Left lung (tissue), 10 donors: Measurements from ENCODE around the gene AMZ2. TPM values are rescaled to one million over a fixed set of nuclear protein-coding genes. Genes with fewer than 3 reads are reported as not detected.
"Not testable (repeated sequence)": the region's sequence is repeated elsewhere in the genome, so short reads cannot be mapped to it uniquely, and the experiment has no call there.

Experiments
- ATAC-seq: fragments of 200-7000 bp; cut with Tn5 transposase; one replicate; pipeline ENCODE4 v1.9.1; 2020; ENCODE audit warnings: moderate library complexity
- DNase-seq, 4 donors: peaks; one replicate each; pipeline ENCODE4 v3.0.0-alpha.2; 2013 to 2020
- H3K27ac ChIP-seq, 2 donors: fragments of 200-600 bp; sonication (generic) in 1 of 2; one replicate each; pipeline versions ENCODE4 v1.5.0 to v1.8.0; 2020 to 2021
- H3K27me3 ChIP-seq, 2 donors: fragments of 200-600 bp; sonication (generic) in 1 of 2; one replicate each; pipeline versions ENCODE4 v1.5.0 to v1.8.0; 2020 to 2021
- H3K36me3 ChIP-seq, 2 donors: fragments of 200-600 bp; sonication (generic) in 1 of 2; one replicate each; pipeline versions ENCODE4 v1.5.0 to v1.8.0; 2020 to 2021
- H3K4me1 ChIP-seq, 2 donors: fragments of 200-600 bp; one replicate each; pipeline ENCODE4 v1.8.0; 2021
- H3K4me3 ChIP-seq, 2 donors: fragments of 200-600 bp; sonication (generic) in 1 of 2; one replicate each; pipeline versions ENCODE4 v1.5.0 to v1.8.0; 2020 to 2021; ENCODE audit warnings: mild to moderate bottlenecking in 1 of 2
- H3K9me3 ChIP-seq, 2 donors: fragments of 200-600 bp; sonication (generic) in 1 of 2; one replicate each; pipeline versions ENCODE4 v1.5.0 to v1.8.0; 2020 to 2021
- CTCF ChIP-seq, 2 donors: fragments of 200-600 bp; sonication (generic) in 1 of 2; IDR thresholded peaks; one replicate each; pipeline versions ENCODE4 v1.5.0 to v1.8.0; 2021; ENCODE audit warnings: antibody characterized with exemption in 2 of 2
- intact Hi-C, 2 donors: fragments of 100-400 bp; cut with DNase I; formaldehyde crosslinking; loops; one replicate each; pipeline versions ENCODE4 v1.11.2 to v1.14.2; 2022
- polyA plus RNA-seq, 6 donors: library from polyadenylated mRNA; unstranded; fragments of 120-200 nt; gene quantifications; one replicate each; pipeline ENCODE4 v1.2.1, GENCODE V29; 2013; ENCODE audit not compliant: insufficient read length in 6 of 6
- total RNA-seq, 2 donors: library from RNA; stranded (reverse); fragmentation: NEBNext Ultra II Directional; extraction: Animal tissue kit (Norgen Biotek cat#: 25700); gene quantifications; one replicate each; pipeline ENCODE4 v1.2.1, GENCODE V29; 2021
- donor health status: DM: no; HTN: yes; CAD: no.
- donor health status: DM: no; HTN: no; CAD: no.

Gene AMZ2
- total and polyA plus RNA-seq, 8 donors = 48.4 to 86.1 (median 75.1) TPM

- Histone ChIP-seq H3K27ac (peak overlapping the region; percentile 86 to 87), H3K4me1 (peaks cover 3 to 19% of the 10 kb centered on the region in 2 donors), H3K9me3 (no peaks in the 10 kb centered on the region), H3K36me3 (peaks cover 0 to 13% of the 10 kb centered on the region in 2 donors), H3K27me3 (peaks cover 0 to 18% of the 10 kb centered on the region in 2 donors), H3K4me3 (peak overlapping the region; percentile 52 to 70)
- DNase-seq (no peak), ATAC-seq (peak; percentile 24)
- intact Hi-C loops = no loop called here
- TF ChIP-seq CTCF (IDR thresholded peaks at IDR 0.05) = no peak
Measured at GRCh38 chr17:68205808-68206720, 41.8 kb upstream of the AMZ2 start.

- no peak for TF ChIP-seq CTCF (IDR thresholded peaks at IDR 0.05)
- intact Hi-C loops = no loop called here
- Histone ChIP-seq H3K27me3 (peaks cover 0 to 6% of the 10 kb centered on the region in 2 donors), H3K36me3 (peaks cover 0 to 13% of the 10 kb centered on the region in 2 donors), H3K27ac (no peak overlapping the region), H3K9me3 (no peaks in the 10 kb centered on the region), H3K4me3 (no peak overlapping the region), H3K4me1 (peaks cover 3 to 18% of the 10 kb centered on the region in 2 donors)
- DNase-seq = peak in 1 of 4 donors; percentile 69
- ATAC-seq = no peak
Measured at GRCh38 chr17:68207651-68208253, 40.1 kb upstream of the AMZ2 start.

- H3K27me3 ChIP-seq, H3K9me3 ChIP-seq, ATAC-seq, H3K4me3 ChIP-seq, H3K27ac ChIP-seq, DNase-seq, intact Hi-C loops: not testable (repeated sequence)
- H3K36me3 ChIP-seq = peaks cover 0 to 13% of the 10 kb centered on the region in 2 donors
- H3K4me1 ChIP-seq = peaks cover 3 to 27% of the 10 kb centered on the region in 2 donors
Measured at GRCh38 chr17:68208651-68209050, 39.2 kb upstream of the AMZ2 start.

- H3K27ac ChIP-seq, intact Hi-C loops, H3K9me3 ChIP-seq, DNase-seq, H3K4me3 ChIP-seq, H3K27me3 ChIP-seq, ATAC-seq: not testable (repeated sequence)
- Histone ChIP-seq H3K36me3 (peaks cover 0 to 13% of the 10 kb centered on the region in 2 donors), H3K4me1 (peaks cover 3 to 29% of the 10 kb centered on the region in 2 donors)
Measured at GRCh38 chr17:68209191-68209900, 38.5 kb upstream of the AMZ2 start.

GRCh38 chr17:68210570-68211315 is 37.1 kb upstream of the AMZ2 start:
- DNase-seq (no peak), ATAC-seq (no peak)
- Histone ChIP-seq H3K36me3 (peaks cover 0 to 13% of the 10 kb centered on the region in 2 donors), H3K27ac (no peak overlapping the region), H3K9me3 (no peaks in the 10 kb centered on the region), H3K4me3 (no peak overlapping the region), H3K4me1 (peaks cover 0 to 22% of the 10 kb centered on the region in 2 donors), H3K27me3 (no peaks in the 10 kb centered on the region)
- intact Hi-C loops = no loop called here
- no peak for TF ChIP-seq CTCF (IDR thresholded peaks at IDR 0.05)

- peaks cover 0 to 11% of the 10 kb centered on the region in 2 donors for H3K36me3 ChIP-seq
- H3K9me3 ChIP-seq, intact Hi-C loops, H3K27me3 ChIP-seq, DNase-seq, H3K4me3 ChIP-seq: not testable (repeated sequence)
- H3K4me1 ChIP-seq = peaks cover 0 to 10% of the 10 kb centered on the region in 2 donors
- peak; percentile 24 for ATAC-seq
- H3K27ac ChIP-seq = peak overlapping the region in 1 of 2 donors; percentile 13
Measured at GRCh38 chr17:68213428-68214411, 34.1 kb upstream of the AMZ2 start.

GRCh38 chr17:68215453-68215852 is 32.4 kb upstream of the AMZ2 start:
- ATAC-seq = peak; percentile 26
- H3K27ac ChIP-seq, H3K9me3 ChIP-seq, H3K36me3 ChIP-seq, DNase-seq, H3K27me3 ChIP-seq, H3K4me3 ChIP-seq, intact Hi-C loops: not testable (repeated sequence)
- peaks cover 0 to 10% of the 10 kb centered on the region in 2 donors for H3K4me1 ChIP-seq

GRCh38 chr17:68219429-68219828 is 28.4 kb upstream of the AMZ2 start:
- H3K36me3 ChIP-seq, H3K4me3 ChIP-seq, H3K27ac ChIP-seq, H3K27me3 ChIP-seq, DNase-seq, H3K9me3 ChIP-seq, ATAC-seq, intact Hi-C loops, H3K4me1 ChIP-seq: not testable (repeated sequence)
